BLaER1 (cell line): ENCODE measurements around the gene NLN.
"Not testable (repeated sequence)": the region's sequence is repeated elsewhere in the genome, so short reads cannot be mapped to it uniquely, and the experiment has no call there.

ENCODE experiments used
- H3K27ac ChIP-seq: shearing (Covaris generic); formaldehyde crosslinking; 2 replicates; pipeline ENCODE4 v1.8.1; 2022
- H3K27me3 ChIP-seq: shearing (Covaris generic); formaldehyde crosslinking; 2 replicates; pipeline ENCODE4 v1.8.1; 2022
- H3K36me3 ChIP-seq: shearing (Covaris generic); formaldehyde crosslinking; 2 replicates; pipeline ENCODE4 v1.8.1; 2022
- H3K4me1 ChIP-seq: shearing (Covaris generic); formaldehyde crosslinking; 2 replicates; pipeline ENCODE4 v1.8.1; 2022
- H3K4me2 ChIP-seq: shearing (Covaris generic); formaldehyde crosslinking; 2 replicates; pipeline ENCODE4 v1.8.1; 2022
- H3K4me3 ChIP-seq: shearing (Covaris generic); formaldehyde crosslinking; 2 replicates; pipeline ENCODE4 v1.8.1; 2022
- H3K9ac ChIP-seq: shearing (Covaris generic); formaldehyde crosslinking; 2 replicates; pipeline ENCODE4 v1.8.1; 2022
- H3K9me3 ChIP-seq: shearing (Covaris generic); formaldehyde crosslinking; 2 replicates; pipeline ENCODE4 v1.8.1; 2022
- H4K20me1 ChIP-seq: shearing (Covaris generic); formaldehyde crosslinking; 2 replicates; pipeline ENCODE4 v1.8.1; 2022
- Cebpa-rat ChIP-seq: shearing (Covaris generic); IDR thresholded peaks from 2 replicates; pipeline ENCODE4 v1.8.1; 2022

Gene NLN

DNA sequence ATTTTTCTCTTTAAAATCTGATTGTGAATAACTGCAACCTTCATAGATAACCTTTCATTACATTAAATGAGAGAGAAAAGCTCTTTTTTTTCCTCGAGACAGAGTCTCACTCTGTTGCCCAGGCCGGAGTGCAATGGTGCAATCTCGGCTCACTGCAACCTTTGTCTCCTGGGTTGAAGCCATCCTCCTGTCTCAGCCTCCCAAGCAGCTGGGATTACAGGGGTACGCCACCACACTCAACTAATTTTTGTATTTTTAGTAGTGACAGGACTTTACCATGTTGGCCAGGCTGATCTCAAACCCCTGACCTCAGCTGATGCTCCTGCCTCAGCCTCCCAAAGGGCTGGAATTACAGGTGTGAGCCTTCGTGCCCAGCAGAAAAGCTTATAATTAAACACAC is 134.5 kb downstream of the NLN start:
- Histone ChIP-seq H3K4me2 (no peak overlapping the region), H3K4me3 (no peak overlapping the region), H3K9ac (no peak overlapping the region), H3K9me3 (peaks cover 14% of the 10 kb centered on the region; the same call in 1 of the 2 replicates), H3K27me3 (no peaks in the 10 kb centered on the region), H3K27ac (no peak overlapping the region), H3K4me1 (peaks cover 13% of the 10 kb centered on the region), H4K20me1 (no peaks in the 10 kb centered on the region), H3K36me3 (no peaks in the 10 kb centered on the region)
- no peak for TF ChIP-seq Cebpa-rat

DNA sequence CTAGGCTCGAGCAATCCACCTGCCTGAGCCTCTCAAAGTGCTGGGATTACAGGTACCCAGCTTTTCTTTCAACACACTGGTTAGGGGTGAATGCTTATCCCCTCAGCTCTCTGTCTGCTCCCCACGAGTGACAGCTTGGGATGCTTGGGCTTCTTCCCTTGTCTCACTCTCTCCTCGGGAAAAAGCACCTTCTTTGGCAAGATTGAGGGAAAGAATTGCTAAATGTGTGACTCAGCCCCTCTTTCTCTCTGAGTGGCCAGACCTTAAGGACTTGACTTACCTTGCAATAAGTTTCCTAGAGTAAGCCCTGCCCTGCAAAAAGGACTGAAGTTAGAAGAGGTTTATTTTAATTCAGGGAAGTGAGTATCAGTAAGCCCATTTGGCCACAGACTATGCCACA is 136.3 kb downstream of the NLN start:
- TF ChIP-seq Cebpa-rat, result no peak
- no peaks in the 10 kb centered on the region for H3K27me3 ChIP-seq
- no peaks in the 10 kb centered on the region for H3K36me3 ChIP-seq
- H3K27ac ChIP-seq, result no peak overlapping the region
- H3K9ac ChIP-seq, result no peak overlapping the region
- no peak overlapping the region for H3K4me3 ChIP-seq
- H3K4me2 ChIP-seq, result peak overlapping the region; percentile 42; the same call in 1 of the 2 replicates
- peaks cover 13% of the 10 kb centered on the region for H3K4me1 ChIP-seq
- peaks cover under 1% of the 10 kb centered on the region; the same call in 1 of the 2 replicates for H3K9me3 ChIP-seq
- H4K20me1 ChIP-seq, result no peaks in the 10 kb centered on the region

DNA sequence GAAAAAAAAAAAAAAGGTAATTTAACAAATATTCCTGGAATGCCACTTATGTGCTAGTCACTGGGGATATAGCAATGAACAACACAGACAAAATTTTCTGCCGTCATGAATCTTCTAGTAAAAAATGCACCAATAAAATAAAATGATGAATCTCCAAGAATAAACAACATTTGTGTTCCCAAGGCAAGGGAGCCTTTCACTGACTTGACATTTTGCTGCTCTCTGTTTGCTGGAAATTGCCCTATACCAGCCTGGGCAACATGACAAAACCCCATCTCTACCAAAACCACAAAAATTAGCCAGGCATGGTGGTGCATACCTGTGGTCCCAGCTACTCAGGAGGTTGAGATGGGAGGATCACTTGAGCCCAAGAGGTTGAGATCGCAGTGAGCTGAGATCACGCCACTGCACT is 139.8 kb downstream of the NLN start:
- Histone ChIP-seq H3K4me2 (no peak overlapping the region), H3K9ac (no peak overlapping the region)

DNA sequence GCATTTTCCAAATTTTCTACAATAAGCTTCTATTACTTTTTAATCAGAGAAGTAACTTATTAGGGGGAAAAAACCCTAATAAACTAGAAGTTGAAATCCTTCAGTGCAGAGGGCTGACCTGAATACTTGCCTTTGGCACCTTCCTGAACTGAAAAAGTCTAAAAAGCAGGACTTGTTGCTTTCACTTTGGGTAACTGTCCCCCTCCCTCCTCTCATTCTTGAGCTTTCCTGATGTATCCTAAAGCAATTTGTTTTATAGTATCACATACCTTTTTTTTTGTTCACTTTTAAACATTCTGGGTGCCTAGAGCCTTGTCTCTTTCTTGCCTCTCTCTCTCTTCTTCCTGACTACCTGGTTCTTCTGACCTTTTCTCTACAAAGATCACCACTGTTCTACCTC is 140.4 kb downstream of the NLN start:
- Histone ChIP-seq H3K4me2 (no peak overlapping the region), H3K27me3 (no peaks in the 10 kb centered on the region), H3K4me1 (peaks cover 20% of the 10 kb centered on the region), H3K4me3 (no peak overlapping the region), H4K20me1 (no peaks in the 10 kb centered on the region), H3K9ac (no peak overlapping the region), H3K36me3 (no peaks in the 10 kb centered on the region), H3K27ac (no peak overlapping the region), H3K9me3 (no peaks in the 10 kb centered on the region)
- TF ChIP-seq Cebpa-rat, result no peak

More for the DNA sequence above, 139.8 kb downstream of the NLN start:
- TF ChIP-seq Cebpa-rat, result no peak
- no peaks in the 10 kb centered on the region for H4K20me1 ChIP-seq
- H3K4me3 ChIP-seq, result no peak overlapping the region
- H3K4me1 ChIP-seq, result peaks cover 14% of the 10 kb centered on the region
- H3K36me3 ChIP-seq, result no peaks in the 10 kb centered on the region
- H3K27me3 ChIP-seq, result no peaks in the 10 kb centered on the region
- no peaks in the 10 kb centered on the region for H3K9me3 ChIP-seq
- no peak overlapping the region for H3K27ac ChIP-seq

DNA sequence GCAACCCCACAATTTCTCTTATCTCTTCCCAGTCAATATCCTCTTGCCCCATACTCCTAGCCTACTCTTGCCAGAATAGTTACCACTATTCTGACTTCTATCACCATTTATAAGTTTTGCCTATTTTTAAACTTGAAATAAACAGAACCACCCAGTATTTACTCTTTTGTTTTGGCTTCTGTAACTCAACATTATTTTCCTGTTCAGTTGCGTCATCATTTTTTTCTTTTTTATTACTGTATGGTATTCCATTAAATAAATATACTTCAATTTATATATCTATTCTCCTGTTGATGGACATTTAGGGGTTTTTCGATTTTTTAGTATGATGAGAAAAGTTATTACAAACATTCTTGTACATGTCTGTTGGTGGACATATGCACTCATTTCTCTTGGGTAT is 141.7 kb downstream of the NLN start:
- Histone ChIP-seq H3K27ac (no peak overlapping the region), H3K9me3 (no peaks in the 10 kb centered on the region), H3K27me3 (no peaks in the 10 kb centered on the region), H3K4me1 (peaks cover 16% of the 10 kb centered on the region), H3K36me3 (no peaks in the 10 kb centered on the region), H4K20me1 (no peaks in the 10 kb centered on the region), H3K4me3 (no peak overlapping the region), H3K9ac (no peak overlapping the region), H3K4me2 (no peak overlapping the region)
- no peak for TF ChIP-seq Cebpa-rat

DNA sequence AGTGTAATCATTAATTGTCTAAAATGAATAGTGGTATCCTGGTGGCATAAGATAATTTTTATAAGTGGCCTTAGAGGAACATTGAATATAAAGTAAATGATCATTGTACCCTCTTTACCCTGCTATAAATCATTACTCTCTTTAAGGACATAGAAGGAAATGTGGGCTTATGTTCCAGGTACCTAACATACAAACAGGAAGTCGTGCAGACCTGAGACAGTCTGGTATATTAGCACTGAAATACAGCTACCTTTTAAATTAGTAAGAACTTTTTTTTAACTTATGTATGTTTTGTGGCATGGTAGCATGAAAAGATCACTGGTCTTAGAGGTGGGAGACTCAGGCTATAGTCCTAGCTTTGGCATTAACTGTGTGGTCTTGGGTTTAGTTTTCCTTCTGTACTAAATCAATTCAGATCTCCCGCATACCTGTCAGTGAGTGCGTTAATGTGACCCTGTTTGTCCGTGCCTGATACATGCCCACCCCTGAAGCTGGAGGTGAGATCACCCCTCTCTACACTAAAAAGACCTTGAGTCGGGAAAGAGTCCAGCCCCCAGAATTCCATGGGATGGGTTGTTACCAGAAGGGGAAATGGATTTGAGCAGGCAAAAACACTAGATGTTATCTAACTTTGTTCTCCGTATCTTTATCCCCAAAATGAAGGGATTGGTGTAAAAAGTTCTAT is 145.0 kb downstream of the NLN start:
- H3K4me3 ChIP-seq, result no peak overlapping the region

DNA sequence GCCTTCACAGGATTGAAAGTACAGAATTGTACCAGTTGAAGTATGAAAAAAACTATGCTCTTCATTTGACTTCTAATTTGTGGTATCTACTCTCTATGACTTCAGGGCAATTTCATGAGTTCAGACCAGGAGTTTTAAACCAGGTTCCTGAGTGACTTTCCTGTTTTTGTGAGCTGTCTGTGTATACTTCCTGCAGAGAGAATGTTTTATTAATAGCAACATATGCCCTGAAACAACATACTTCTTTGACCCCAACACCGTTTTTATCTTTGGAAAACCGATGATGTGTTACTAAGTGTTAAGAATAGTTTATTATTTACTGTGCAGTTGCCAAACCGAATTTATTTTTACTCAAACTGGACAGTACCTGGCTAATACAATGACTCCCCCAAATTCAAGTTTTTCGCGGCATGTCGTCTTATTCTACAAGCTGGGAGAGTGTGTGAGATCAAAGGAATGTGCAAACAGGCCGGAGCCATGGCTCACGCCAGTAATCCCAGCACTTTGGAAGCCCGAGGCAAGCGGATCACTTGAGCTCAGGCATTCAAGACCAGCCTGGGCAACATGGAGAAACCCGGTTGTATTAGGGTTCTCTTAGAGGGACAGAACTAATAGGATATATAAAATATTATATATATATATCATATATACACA is 145.7 kb downstream of the NLN start:
- no peak for TF ChIP-seq Cebpa-rat
- peaks cover 7% of the 10 kb centered on the region for H3K9me3 ChIP-seq
- H3K36me3 ChIP-seq, result no peaks in the 10 kb centered on the region
- H3K27ac ChIP-seq, result peak overlapping the region; percentile 35; the same call in 1 of the 2 replicates
- H3K9ac ChIP-seq, result no peak overlapping the region
- H3K4me2 ChIP-seq, result peak overlapping the region; percentile 63
- peaks cover 13% of the 10 kb centered on the region for H3K4me1 ChIP-seq
- no peaks in the 10 kb centered on the region for H3K27me3 ChIP-seq
- H3K4me3 ChIP-seq, result no peak overlapping the region
- H4K20me1 ChIP-seq, result no peaks in the 10 kb centered on the region

More for the DNA sequence above, 145.0 kb downstream of the NLN start:
- H3K27me3 ChIP-seq, result no peaks in the 10 kb centered on the region
- H3K9me3 ChIP-seq, result peaks cover 7% of the 10 kb centered on the region
- H3K4me1 ChIP-seq, result peaks cover 13% of the 10 kb centered on the region
- no peaks in the 10 kb centered on the region for H3K36me3 ChIP-seq
- peak overlapping the region; percentile 35; the same call in 1 of the 2 replicates for H3K27ac ChIP-seq
- peak overlapping the region; percentile 63 for H3K4me2 ChIP-seq
- no peak overlapping the region for H3K9ac ChIP-seq
- H4K20me1 ChIP-seq, result no peaks in the 10 kb centered on the region
- TF ChIP-seq Cebpa-rat, result no peak

DNA sequence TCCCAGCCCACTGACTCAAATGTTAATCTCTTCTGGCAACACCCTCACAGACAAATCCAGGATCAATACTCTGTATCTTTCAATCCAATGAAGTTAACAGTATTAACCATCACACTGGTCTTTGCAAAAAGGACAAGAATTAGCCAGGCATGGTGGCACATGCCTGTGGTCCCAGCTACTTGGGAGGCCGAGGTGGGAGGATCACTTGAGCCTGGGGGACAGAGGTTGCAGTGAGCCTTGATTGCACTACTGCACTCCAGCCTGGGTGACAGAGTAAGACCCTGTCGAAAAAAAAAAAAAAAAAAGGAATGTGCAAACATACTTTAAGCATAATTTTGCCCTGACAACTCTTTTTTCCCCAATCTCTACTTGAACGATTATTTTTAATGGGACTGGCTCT is 146.5 kb downstream of the NLN start:
- Histone ChIP-seq H3K9me3 (peaks cover 7% of the 10 kb centered on the region), H3K4me1 (peaks cover 13% of the 10 kb centered on the region), H3K27me3 (no peaks in the 10 kb centered on the region), H3K9ac (no peak overlapping the region), H3K4me2 (no peak overlapping the region), H3K36me3 (no peaks in the 10 kb centered on the region), H3K27ac (no peak overlapping the region), H4K20me1 (no peaks in the 10 kb centered on the region), H3K4me3 (no peak overlapping the region)
- no peak for TF ChIP-seq Cebpa-rat

DNA sequence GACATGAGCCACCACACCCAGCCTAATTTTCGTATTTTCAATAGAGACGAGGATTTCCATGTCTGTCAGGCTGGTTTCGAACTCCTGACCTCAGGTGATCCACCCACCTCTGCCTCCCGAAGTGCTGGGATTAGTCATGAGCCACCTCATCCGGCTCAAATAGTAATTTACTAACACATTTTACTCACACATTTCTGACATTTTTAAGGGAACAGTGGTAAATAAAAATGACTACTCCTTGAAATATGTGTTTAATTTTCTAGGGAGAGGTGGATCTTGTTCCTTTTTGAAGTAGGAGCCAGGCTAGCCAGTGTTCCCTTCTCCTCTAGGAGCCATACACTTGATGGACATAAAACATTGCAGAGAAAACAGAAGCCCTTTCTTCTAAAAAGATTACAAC is 149.2 kb downstream of the NLN start:
- no peak for TF ChIP-seq Cebpa-rat
- H3K9ac ChIP-seq, result no peak overlapping the region
- H3K4me1 ChIP-seq, result peaks cover 13% of the 10 kb centered on the region
- H3K36me3 ChIP-seq, result no peaks in the 10 kb centered on the region
- H3K4me2 ChIP-seq, result no peak overlapping the region
- H3K4me3 ChIP-seq, result no peak overlapping the region
- H4K20me1 ChIP-seq, result no peaks in the 10 kb centered on the region
- H3K27me3 ChIP-seq, result no peaks in the 10 kb centered on the region
- no peak overlapping the region for H3K27ac ChIP-seq
- H3K9me3 ChIP-seq, result peaks cover 7% of the 10 kb centered on the region

DNA sequence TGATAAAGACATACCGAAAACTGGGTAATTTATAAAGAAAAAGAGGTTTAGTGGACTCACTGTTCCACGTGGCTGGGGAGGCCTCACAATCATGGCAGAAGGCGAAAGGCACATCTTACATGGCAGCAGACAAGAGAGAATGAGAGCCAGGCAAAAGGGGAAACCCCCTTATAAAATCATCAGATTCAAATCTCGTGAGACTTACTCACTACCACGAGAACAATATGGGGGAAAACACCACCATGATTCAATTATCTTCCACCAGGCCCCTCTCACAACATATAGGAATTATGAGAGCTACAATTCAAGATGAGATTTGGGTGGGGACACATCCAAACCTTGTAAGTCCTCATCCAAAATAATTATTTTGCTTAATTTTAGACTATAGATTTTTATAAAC is 149.8 kb downstream of the NLN start:
- H3K4me1 ChIP-seq, result peaks cover 12% of the 10 kb centered on the region
- H3K36me3 ChIP-seq, H3K9ac ChIP-seq, H3K27ac ChIP-seq, H3K27me3 ChIP-seq, H3K9me3 ChIP-seq, H4K20me1 ChIP-seq, H3K4me2 ChIP-seq, H3K4me3 ChIP-seq: not testable (repeated sequence)
